NCI-H2081 treated with DMSO at 0.1 percent for 48 hours (cell line): ENCODE results near the gene PPHLN1.

Source experiments
- DNase-seq: peaks from one replicate; lab custom pipeline; 2025; lab: John Stamatoyannopoulos, UW

Gene PPHLN1

DNA sequence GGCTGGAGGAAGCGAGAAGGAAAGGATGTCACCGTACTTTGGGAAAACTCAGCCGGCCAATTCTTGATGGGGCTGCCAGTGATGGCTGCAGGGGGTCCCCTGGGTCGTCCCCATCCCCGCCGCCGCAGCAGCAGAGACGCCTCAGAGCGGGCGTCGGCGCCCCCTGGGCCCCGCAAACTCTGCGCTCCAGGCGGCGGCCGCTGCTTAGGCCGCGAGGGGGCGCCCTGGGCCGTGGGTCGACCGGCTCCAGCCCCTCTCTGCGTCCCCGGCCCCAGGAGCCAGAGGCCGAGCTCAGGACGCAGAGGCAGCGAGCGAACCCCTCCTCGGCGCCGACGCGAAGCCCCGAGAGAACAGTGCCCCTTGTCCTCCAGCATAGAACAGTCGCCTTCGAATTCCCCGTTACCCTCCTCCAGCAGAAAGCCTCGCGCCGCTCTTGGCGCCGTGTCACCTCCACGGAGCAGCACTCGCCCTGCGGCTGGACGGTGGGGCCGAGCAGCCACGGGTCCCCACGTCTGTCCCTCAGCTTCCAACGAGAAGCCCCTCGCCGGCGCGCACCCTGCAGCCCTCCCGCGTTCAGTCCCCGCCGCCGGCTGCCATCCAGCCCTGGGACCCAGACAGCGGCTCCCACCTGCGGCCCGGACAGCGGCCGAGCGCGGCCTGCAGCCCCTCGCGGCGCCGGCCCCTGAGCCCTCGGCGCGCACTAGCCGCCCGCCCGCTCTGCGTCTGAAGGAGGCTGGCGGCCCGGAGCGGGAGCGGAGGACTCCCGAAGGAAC lies 157.0 kb downstream of the PPHLN1 start:
- DNase-seq = no peak

DNA sequence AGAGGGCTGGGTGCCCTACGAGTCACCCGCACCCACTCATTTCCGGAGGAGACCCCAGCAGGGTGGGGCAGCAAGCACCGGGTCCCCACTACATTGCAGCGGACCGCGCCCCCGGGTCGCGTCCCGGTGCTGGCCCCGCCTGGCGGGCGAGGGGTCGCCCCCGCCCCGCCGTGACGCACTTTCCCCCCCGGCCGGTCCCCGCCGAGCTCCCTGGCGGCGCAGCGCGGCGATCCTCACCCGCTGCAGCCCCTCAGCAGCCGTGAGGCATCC lies 157.5 kb downstream of the PPHLN1 start:
- no peak for DNase-seq

DNA sequence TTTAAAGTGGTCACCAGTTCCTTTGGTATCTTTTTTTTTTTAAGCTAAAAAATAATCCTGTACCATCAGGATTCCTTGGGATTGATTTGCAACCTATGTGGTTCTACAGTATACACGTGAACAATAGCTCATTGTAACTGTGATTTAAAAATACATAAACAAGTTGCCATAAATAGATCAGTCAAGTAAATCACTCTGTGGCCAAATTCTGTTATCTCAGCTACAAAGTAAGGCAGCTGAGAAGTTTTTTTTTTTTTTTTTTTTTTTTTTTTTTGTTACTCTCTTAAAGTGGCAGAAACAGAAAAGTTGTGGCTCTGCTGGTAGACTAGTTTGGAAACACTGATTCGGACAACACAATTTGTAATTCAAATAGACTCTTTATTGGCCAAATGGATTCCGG lies 159.0 kb downstream of the PPHLN1 start:
- DNase-seq = no peak

DNA sequence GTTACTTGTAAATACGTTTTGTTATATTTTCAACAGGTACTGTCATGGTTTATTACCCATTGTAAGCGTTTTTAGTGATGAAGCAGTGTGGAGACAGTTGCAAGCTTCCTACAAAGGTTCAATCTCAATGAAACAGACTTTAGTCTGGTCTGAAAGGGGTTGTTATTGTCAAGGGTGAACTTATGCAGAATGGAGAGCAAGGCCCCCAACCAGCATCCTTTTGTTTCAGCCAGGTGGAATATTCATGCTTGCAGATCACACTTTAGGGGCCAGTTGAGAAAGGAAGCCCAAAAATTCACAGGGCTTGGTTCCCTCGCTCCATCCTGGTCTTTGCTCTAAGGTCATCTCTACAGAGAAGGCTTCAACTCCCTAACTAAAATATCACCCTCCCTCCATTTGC lies 159.9 kb downstream of the PPHLN1 start:
- DNase-seq = no peak

DNA sequence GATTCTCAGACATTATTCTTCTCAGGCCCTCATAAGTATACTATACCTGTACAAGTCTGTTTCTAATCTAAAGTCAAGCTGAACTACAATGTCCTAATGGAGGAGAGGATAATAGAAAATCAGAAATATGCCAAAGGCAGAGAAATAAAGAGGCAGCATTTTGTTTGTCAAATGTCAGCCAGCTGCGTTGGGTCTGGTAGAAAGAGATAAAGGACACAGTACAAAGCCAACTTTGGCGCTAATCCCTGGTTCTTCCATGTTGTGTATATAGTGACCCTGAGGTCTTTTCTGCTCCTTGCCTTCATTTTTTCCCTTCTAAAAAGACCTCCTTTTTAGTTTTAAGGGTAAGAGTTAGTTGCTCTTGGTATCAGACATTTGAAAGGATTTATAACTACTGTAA lies 160.4 kb downstream of the PPHLN1 start:
- DNase-seq = no peak

DNA sequence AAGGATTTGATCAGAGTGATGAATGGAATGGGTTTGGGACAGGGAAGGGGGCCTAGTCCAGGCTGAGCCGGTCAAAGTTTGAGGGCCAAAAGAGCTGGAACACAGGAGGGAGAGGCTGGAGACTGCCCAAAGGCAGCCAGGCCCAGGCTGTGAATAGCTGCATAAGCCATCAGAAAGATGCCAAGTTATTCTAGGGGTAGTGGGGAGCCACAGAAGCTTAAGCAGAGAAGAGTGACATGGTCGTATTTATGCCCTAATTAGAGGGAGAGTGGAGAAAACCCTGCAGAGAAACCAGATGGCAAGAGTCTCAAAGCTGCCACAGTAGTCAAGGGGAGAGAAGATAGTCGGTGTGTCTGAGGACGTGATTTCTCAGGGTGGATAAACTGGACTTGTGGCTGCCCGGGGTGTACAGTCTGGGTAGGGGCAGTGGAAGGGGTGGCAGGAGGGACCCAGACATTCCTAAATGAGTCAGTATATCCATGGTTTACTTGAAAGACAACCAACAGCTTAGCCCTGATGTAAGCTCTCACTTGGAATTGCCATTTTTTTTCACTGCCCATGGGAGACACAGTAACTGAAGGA lies 164.4 kb downstream of the PPHLN1 start:
- DNase-seq = no peak
